Muscle layer of colon (tissue), 2 donors: ENCODE results near the gene DNMT3L.

ENCODE experiments used
- H3K27ac ChIP-seq: one replicate; pipeline ENCODE4 v1.7.0; 2013; ENCODE audit warnings: low read depth, mild to moderate bottlenecking, low read length, moderate library complexity
- H3K27me3 ChIP-seq, 2 donors: one replicate each; pipeline ENCODE4 v1.7.0; 2013; ENCODE audit warnings: low read length in 2 of 2, mild to moderate bottlenecking in 2 of 2; ENCODE audit not compliant: insufficient read depth in 2 of 2, control insufficient read depth in 1 of 2
- H3K36me3 ChIP-seq: one replicate; pipeline ENCODE4 v1.7.0; 2013; ENCODE audit warnings: mild to moderate bottlenecking, low read length; ENCODE audit not compliant: insufficient read depth
- H3K4me1 ChIP-seq: one replicate; pipeline ENCODE4 v1.7.0; 2013; ENCODE audit warnings: mild to moderate bottlenecking, low read length; ENCODE audit not compliant: insufficient read depth
- H3K4me3 ChIP-seq, 2 donors: one replicate each; pipeline ENCODE4 v1.7.0; 2013; ENCODE audit warnings: low read length in 2 of 2, low read depth in 1 of 2, mild to moderate bottlenecking in 1 of 2, moderate library complexity in 1 of 2
- H3K9ac ChIP-seq: one replicate; pipeline ENCODE4 v1.7.0; 2013; ENCODE audit warnings: low read length
- H3K9me3 ChIP-seq: one replicate; pipeline ENCODE4 v1.7.0; 2013; ENCODE audit warnings: mild to moderate bottlenecking, low read length
- donor health status: abdominal sarcoma.
- donor health status: Adenocarcinoma of cecum.

The DNMT3L gene

GRCh38 chr21:44269090-44269489 is 7.4 kb upstream of the DNMT3L start:
- Histone ChIP-seq H3K27me3 (no peaks in the 10 kb centered on the region), H3K27ac (no peak overlapping the region), H3K4me3 (no peak overlapping the region), H3K36me3 (no peaks in the 10 kb centered on the region), H3K9ac (no peak overlapping the region), H3K9me3 (no peaks in the 10 kb centered on the region), H3K4me1 (no peaks in the 10 kb centered on the region)

- H3K4me3 ChIP-seq: no peak overlapping the region
- H3K9me3 ChIP-seq: no peaks in the 10 kb centered on the region
- no peak overlapping the region for H3K27ac ChIP-seq
- H3K9ac ChIP-seq: no peak overlapping the region
- H3K36me3 ChIP-seq: no peaks in the 10 kb centered on the region
- no peaks in the 10 kb centered on the region for H3K4me1 ChIP-seq
- H3K27me3 ChIP-seq: no peaks in the 10 kb centered on the region
Observed at GRCh38 chr21:44267655-44268142, 6.0 kb upstream of the DNMT3L start.

GRCh38 chr21:44265734-44266270 is 4.1 kb upstream of the DNMT3L start:
- Histone ChIP-seq H3K4me1 (no peaks in the 10 kb centered on the region), H3K27ac (no peak overlapping the region), H3K4me3 (no peak overlapping the region), H3K9ac (no peak overlapping the region), H3K36me3 (no peaks in the 10 kb centered on the region), H3K27me3 (no peaks in the 10 kb centered on the region), H3K9me3 (no peaks in the 10 kb centered on the region)

- Histone ChIP-seq H3K4me3 (no peak overlapping the region), H3K9ac (no peak overlapping the region), H3K27me3 (no peaks in the 10 kb centered on the region), H3K4me1 (no peaks in the 10 kb centered on the region), H3K27ac (no peak overlapping the region), H3K36me3 (no peaks in the 10 kb centered on the region), H3K9me3 (no peaks in the 10 kb centered on the region)
Observed at GRCh38 chr21:44263768-44264167, 2.1 kb upstream of the DNMT3L start.

- H3K4me1 ChIP-seq: no peaks in the 10 kb centered on the region
- H3K27ac ChIP-seq: no peak overlapping the region
- no peaks in the 10 kb centered on the region for H3K36me3 ChIP-seq
- H3K27me3 ChIP-seq: no peaks in the 10 kb centered on the region
- H3K9ac ChIP-seq: no peak overlapping the region
- no peak overlapping the region for H3K4me3 ChIP-seq
- no peaks in the 10 kb centered on the region for H3K9me3 ChIP-seq
Observed at GRCh38 chr21:44263221-44263760, 1.6 kb upstream of the DNMT3L start.

GRCh38 chr21:44262338-44263056 is 800 bp upstream of the DNMT3L start:
- Histone ChIP-seq H3K36me3 (no peaks in the 10 kb centered on the region), H3K9me3 (no peaks in the 10 kb centered on the region), H3K9ac (no peak overlapping the region), H3K4me1 (no peaks in the 10 kb centered on the region), H3K4me3 (no peak overlapping the region), H3K27ac (no peak overlapping the region), H3K27me3 (no peaks in the 10 kb centered on the region)

- Histone ChIP-seq H3K27ac (no peak overlapping the region), H3K4me1 (no peaks in the 10 kb centered on the region)
Observed at GRCh38 chr21:44260791-44261631, 686 bp downstream of the DNMT3L start.

GRCh38 chr21:44260066-44260465 is 1.6 kb downstream of the DNMT3L start:
- H3K9me3 ChIP-seq: no peaks in the 10 kb centered on the region
- H3K4me1 ChIP-seq: no peaks in the 10 kb centered on the region
- H3K27ac ChIP-seq: no peak overlapping the region
- no peak overlapping the region for H3K4me3 ChIP-seq
- H3K36me3 ChIP-seq: no peaks in the 10 kb centered on the region
- H3K9ac ChIP-seq: no peak overlapping the region
- H3K27me3 ChIP-seq: no peaks in the 10 kb centered on the region

More at GRCh38 chr21:44260791-44261631, 686 bp downstream of the DNMT3L start:
- no peak overlapping the region for H3K9ac ChIP-seq
- H3K36me3 ChIP-seq: no peaks in the 10 kb centered on the region
- no peaks in the 10 kb centered on the region for H3K9me3 ChIP-seq
- no peak overlapping the region for H3K4me3 ChIP-seq
- H3K27me3 ChIP-seq: no peaks in the 10 kb centered on the region

GRCh38 chr21:44259082-44259705 is 2.5 kb downstream of the DNMT3L start:
- Histone ChIP-seq H3K36me3 (no peaks in the 10 kb centered on the region), H3K4me3 (no peak overlapping the region), H3K9me3 (no peaks in the 10 kb centered on the region), H3K27ac (no peak overlapping the region), H3K9ac (no peak overlapping the region), H3K4me1 (no peaks in the 10 kb centered on the region), H3K27me3 (no peaks in the 10 kb centered on the region)

- H3K27me3 ChIP-seq: no peaks in the 10 kb centered on the region
- no peaks in the 10 kb centered on the region for H3K4me1 ChIP-seq
- no peaks in the 10 kb centered on the region for H3K36me3 ChIP-seq
- H3K4me3 ChIP-seq: no peak overlapping the region
- no peak overlapping the region for H3K27ac ChIP-seq
- no peak overlapping the region for H3K9ac ChIP-seq
- no peaks in the 10 kb centered on the region for H3K9me3 ChIP-seq
Observed at GRCh38 chr21:44258056-44258725, 3.5 kb downstream of the DNMT3L start.
